HepG2 (cell line): ENCODE measurements around the gene WWC1. TPM values are rescaled to one million over a fixed set of nuclear protein-coding genes. Genes with fewer than 3 reads are reported as not detected.

ENCODE experiments used
- EHMT2 ChIP-seq: fragments of 200-600 bp; sonication (generic); IDR thresholded peaks from 2 replicates; pipeline ENCODE4 v1.7.0; 2017; ENCODE audit warnings: antibody characterized with exemption, low read depth, low read length, borderline replicate concordance
- FIP1L1 ChIP-seq: fragments of 200-400 bp; formaldehyde crosslinking; IDR thresholded peaks from 2 replicates; pipeline ENCODE4 v1.6.1; 2018; ENCODE audit warnings: low read depth, mild to moderate bottlenecking, low read length, moderate library complexity, borderline replicate concordance; ENCODE audit not compliant: insufficient read depth
- KDM5B ChIP-seq: sonication (generic); formaldehyde crosslinking; IDR thresholded peaks from 2 replicates; pipeline ENCODE4 v1.4.0; 2020; ENCODE audit warnings: missing genetic modification reagents, mild to moderate bottlenecking, borderline replicate concordance
- NFIC ChIP-seq: IDR thresholded peaks from 2 replicates; pipeline ENCODE4 v1.6.1; 2012; ENCODE audit warnings: mild to moderate bottlenecking, low read length, inconsistent platforms
- SIX4 ChIP-seq: sonication (generic); formaldehyde crosslinking; IDR thresholded peaks from 2 replicates; pipeline ENCODE4 v1.4.0; 2020; ENCODE audit warnings: missing genetic modification reagents
- ZNF124 ChIP-seq: sonication (generic); formaldehyde crosslinking; IDR thresholded peaks from 2 replicates; pipeline ENCODE4 v1.4.0; 2020; ENCODE audit warnings: missing genetic modification reagents
- ZNF329 ChIP-seq: sonication (generic); formaldehyde crosslinking; IDR thresholded peaks from 2 replicates; pipeline ENCODE4 v1.9.0; 2021; ENCODE audit warnings: low read depth, mild to moderate bottlenecking, missing genetic modification reagents
- polyA plus RNA-seq, 8 experiments: library from polyadenylated mRNA; depleted of rRNA in 3 of 8; stranded (reverse) in 7 of 8; unstranded in 1 of 8; fragments of >200 nt; fragmentation: Illumina TruSeq in 4 of 8; extraction: Trizol in 4 of 8; gene quantifications; 2 replicates each; pipeline versions ENCODE4 v1.2.1 to v1.2.3, GENCODE V29; 2011 to 2016; ENCODE audit warnings: low read depth in 4 of 8, missing spikeins in 1 of 8, mixed read lengths in 1 of 8; ENCODE audit not compliant: insufficient read depth in 1 of 8
- total RNA-seq, 5 experiments: library from RNA; depleted of rRNA; stranded (reverse); fragments of >200 nt; fragmentation: Illumina TruSeq; extraction: Trizol; gene quantifications; 2 replicates each; pipeline ENCODE4 v1.2.3, GENCODE V29; 2016; ENCODE audit warnings: low read depth in 1 of 5
- TF ChIP-seq, protein P1 (sequence below), 2 experiments: fragments of 450-650 bp in 1 of 2; sonication (generic) in 1 of 2; formaldehyde crosslinking in 1 of 2; IDR thresholded peaks; 2 replicates each; pipeline versions ENCODE4 v1.6.1 to v1.8.0; 2016 to 2022; ENCODE audit warnings: antibody characterized with exemption in 1 of 2, mild to moderate bottlenecking in 1 of 2, missing genetic modification reagents in 1 of 2
- TF ChIP-seq, protein P2 (sequence below), 2 experiments: IDR thresholded peaks; 2 replicates each; pipeline ENCODE4 v1.6.1; 2011 to 2012; ENCODE audit warnings: low read length in 2 of 2, borderline replicate concordance in 1 of 2, low read depth in 1 of 2, mild to moderate bottlenecking in 1 of 2, moderate library complexity in 1 of 2
- TF ChIP-seq, protein P3 (sequence below): sonication (generic); formaldehyde crosslinking; conservative IDR thresholded peaks from 2 replicates; pipeline ENCODE4 v1.4.0; 2020; ENCODE audit warnings: missing genetic modification reagents
- TF ChIP-seq, protein P4 (sequence below): sonication (generic); formaldehyde crosslinking; IDR thresholded peaks from 2 replicates; pipeline ENCODE4 v1.9.0; 2022; ENCODE audit warnings: missing genetic modification reagents, mild to moderate bottlenecking, borderline replicate concordance

WWC1 gene
- total and polyA plus RNA-seq, 2 of the 13 experiments (the other 11 are each of a cell fraction or from before 2014, with no cell fraction given) = 8.3 to 17.9 TPM

DNA sequence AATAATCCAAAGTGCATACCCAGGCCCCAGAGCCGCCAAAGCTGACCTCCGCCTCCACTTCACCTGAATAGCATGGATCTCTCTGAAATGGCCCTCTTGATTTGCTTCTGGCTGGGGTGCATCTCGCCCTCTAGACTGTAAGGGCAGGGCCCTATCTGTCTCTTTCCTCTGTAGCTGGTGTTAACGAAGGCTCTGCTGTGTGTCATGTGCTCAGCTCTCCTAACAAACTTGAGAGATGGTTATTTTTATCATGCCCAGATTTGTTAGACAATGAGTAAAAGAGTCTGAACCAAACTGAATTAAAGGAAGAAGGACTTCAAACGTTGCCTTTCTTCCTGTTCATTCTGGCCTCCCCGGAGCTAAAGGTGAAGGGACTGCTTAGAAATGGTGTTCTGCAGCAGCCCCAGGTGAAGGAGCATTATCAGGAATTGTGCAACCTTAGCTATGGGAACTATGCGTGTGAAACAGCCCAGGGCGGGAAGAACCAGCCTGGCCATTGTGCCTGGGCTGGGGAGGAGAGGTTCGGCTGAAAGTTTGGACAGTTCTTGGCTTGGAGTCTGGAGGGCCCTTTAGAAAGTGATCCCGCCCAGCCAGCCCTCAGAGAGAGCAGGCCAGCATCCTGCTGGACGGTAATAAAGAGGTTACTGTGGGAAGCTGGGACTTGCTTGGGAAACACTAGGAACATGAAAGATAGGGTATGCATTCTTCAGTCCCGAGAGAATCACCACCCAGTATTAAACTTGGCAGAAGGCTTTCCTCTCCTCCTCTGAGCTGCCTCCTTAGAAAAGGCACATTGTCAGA, 73.5 kb downstream of the WWC1 start (continued):
- TF ChIP-seq, protein P1, sequence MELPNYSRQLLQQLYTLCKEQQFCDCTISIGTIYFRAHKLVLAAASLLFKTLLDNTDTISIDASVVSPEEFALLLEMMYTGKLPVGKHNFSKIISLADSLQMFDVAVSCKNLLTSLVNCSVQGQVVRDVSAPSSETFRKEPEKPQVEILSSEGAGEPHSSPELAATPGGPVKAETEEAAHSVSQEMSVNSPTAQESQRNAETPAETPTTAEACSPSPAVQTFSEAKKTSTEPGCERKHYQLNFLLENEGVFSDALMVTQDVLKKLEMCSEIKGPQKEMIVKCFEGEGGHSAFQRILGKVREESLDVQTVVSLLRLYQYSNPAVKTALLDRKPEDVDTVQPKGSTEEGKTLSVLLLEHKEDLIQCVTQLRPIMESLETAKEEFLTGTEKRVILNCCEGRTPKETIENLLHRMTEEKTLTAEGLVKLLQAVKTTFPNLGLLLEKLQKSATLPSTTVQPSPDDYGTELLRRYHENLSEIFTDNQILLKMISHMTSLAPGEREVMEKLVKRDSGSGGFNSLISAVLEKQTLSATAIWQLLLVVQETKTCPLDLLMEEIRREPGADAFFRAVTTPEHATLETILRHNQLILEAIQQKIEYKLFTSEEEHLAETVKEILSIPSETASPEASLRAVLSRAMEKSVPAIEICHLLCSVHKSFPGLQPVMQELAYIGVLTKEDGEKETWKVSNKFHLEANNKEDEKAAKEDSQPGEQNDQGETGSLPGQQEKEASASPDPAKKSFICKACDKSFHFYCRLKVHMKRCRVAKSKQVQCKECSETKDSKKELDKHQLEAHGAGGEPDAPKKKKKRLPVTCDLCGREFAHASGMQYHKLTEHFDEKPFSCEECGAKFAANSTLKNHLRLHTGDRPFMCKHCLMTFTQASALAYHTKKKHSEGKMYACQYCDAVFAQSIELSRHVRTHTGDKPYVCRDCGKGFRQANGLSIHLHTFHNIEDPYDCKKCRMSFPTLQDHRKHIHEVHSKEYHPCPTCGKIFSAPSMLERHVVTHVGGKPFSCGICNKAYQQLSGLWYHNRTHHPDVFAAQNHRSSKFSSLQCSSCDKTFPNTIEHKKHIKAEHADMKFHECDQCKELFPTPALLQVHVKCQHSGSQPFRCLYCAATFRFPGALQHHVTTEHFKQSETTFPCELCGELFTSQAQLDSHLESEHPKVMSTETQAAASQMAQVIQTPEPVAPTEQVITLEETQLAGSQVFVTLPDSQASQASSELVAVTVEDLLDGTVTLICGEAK (IDR thresholded peaks at IDR 0.05) = no peak
- TF ChIP-seq, protein P1 (CRISPR knock-in tag; IDR thresholded peaks at IDR 0.05) = peak; percentile 42; the same call in 1 of the 2 replicates
- TF ChIP-seq SIX4 (CRISPR knock-in tag) (no peak), EHMT2 (no peak), KDM5B (CRISPR knock-in tag) (no peak), FIP1L1 (no peak), ZNF329 (0 out of 2 replicates have a peak, but pooled peaks have one; percentile 27), ZNF124 (CRISPR knock-in tag) (0 out of 2 replicates have a peak, but pooled peaks have one; percentile 25), NFIC (no peak)
- TF ChIP-seq, protein P2, sequence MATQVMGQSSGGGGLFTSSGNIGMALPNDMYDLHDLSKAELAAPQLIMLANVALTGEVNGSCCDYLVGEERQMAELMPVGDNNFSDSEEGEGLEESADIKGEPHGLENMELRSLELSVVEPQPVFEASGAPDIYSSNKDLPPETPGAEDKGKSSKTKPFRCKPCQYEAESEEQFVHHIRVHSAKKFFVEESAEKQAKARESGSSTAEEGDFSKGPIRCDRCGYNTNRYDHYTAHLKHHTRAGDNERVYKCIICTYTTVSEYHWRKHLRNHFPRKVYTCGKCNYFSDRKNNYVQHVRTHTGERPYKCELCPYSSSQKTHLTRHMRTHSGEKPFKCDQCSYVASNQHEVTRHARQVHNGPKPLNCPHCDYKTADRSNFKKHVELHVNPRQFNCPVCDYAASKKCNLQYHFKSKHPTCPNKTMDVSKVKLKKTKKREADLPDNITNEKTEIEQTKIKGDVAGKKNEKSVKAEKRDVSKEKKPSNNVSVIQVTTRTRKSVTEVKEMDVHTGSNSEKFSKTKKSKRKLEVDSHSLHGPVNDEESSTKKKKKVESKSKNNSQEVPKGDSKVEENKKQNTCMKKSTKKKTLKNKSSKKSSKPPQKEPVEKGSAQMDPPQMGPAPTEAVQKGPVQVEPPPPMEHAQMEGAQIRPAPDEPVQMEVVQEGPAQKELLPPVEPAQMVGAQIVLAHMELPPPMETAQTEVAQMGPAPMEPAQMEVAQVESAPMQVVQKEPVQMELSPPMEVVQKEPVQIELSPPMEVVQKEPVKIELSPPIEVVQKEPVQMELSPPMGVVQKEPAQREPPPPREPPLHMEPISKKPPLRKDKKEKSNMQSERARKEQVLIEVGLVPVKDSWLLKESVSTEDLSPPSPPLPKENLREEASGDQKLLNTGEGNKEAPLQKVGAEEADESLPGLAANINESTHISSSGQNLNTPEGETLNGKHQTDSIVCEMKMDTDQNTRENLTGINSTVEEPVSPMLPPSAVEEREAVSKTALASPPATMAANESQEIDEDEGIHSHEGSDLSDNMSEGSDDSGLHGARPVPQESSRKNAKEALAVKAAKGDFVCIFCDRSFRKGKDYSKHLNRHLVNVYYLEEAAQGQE (IDR thresholded peaks at IDR 0.05; ENCODE audit: borderline replicate concordance in 1 of 2, low read depth in 1 of 2, low read length in 2 of 2) = peak in 1 of 2 experiments; percentile 82; a peak in 2 of 4 replicates
- TF ChIP-seq, protein P3, sequence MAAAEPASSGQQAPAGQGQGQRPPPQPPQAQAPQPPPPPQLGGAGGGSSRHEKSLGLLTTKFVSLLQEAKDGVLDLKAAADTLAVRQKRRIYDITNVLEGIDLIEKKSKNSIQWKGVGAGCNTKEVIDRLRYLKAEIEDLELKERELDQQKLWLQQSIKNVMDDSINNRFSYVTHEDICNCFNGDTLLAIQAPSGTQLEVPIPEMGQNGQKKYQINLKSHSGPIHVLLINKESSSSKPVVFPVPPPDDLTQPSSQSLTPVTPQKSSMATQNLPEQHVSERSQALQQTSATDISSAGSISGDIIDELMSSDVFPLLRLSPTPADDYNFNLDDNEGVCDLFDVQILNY (CRISPR knock-in tag) = 0 out of 2 replicates have a peak, but pooled peaks have one; percentile 33
- TF ChIP-seq, protein P4, sequence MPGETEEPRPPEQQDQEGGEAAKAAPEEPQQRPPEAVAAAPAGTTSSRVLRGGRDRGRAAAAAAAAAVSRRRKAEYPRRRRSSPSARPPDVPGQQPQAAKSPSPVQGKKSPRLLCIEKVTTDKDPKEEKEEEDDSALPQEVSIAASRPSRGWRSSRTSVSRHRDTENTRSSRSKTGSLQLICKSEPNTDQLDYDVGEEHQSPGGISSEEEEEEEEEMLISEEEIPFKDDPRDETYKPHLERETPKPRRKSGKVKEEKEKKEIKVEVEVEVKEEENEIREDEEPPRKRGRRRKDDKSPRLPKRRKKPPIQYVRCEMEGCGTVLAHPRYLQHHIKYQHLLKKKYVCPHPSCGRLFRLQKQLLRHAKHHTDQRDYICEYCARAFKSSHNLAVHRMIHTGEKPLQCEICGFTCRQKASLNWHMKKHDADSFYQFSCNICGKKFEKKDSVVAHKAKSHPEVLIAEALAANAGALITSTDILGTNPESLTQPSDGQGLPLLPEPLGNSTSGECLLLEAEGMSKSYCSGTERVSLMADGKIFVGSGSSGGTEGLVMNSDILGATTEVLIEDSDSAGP (CRISPR knock-in tag) = 0 out of 2 replicates have a peak, but pooled peaks have one; percentile 11
